Measurements from ENCODE around the gene CFH.
"Not testable (repeated sequence)": the region's sequence is repeated elsewhere in the genome, so short reads cannot be mapped to it uniquely, and the experiment has no call there.

Gene CFH

GRCh38 chr1:196669051-196669450 lies 17.2 kb downstream of the CFH start:
- no peak for DNase-seq

- DNase-seq, result no peak
These were observed 17.9 kb downstream of the CFH start for GRCh38 chr1:196669693-196670092.

- DNase-seq, result no peak
These were observed 23.1 kb downstream of the CFH start for GRCh38 chr1:196674908-196675307.

- no peak for DNase-seq
These were observed 26.1 kb downstream of the CFH start for GRCh38 chr1:196677781-196678509.

- DNase-seq, result no peak
These were observed 26.7 kb downstream of the CFH start for GRCh38 chr1:196678510-196678884.

GRCh38 chr1:196680107-196680506 lies 28.3 kb downstream of the CFH start:
- no peak for DNase-seq

GRCh38 chr1:196684476-196684875 lies 32.6 kb downstream of the CFH start:
- DNase-seq, result no peak

GRCh38 chr1:196685506-196685905 lies 33.7 kb downstream of the CFH start:
- no peak for DNase-seq

- DNase-seq, result no peak
These were observed 37.2 kb downstream of the CFH start for GRCh38 chr1:196689001-196689400.

GRCh38 chr1:196690582-196690981 lies 38.7 kb downstream of the CFH start:
- no peak for DNase-seq

GRCh38 chr1:196698993-196699392 lies 47.1 kb downstream of the CFH start:
- no peak for DNase-seq

GRCh38 chr1:196701144-196701543 lies 49.3 kb downstream of the CFH start:
- DNase-seq, result no peak

- not testable (repeated sequence) for DNase-seq
These were observed 58.0 kb downstream of the CFH start for GRCh38 chr1:196709892-196710291.

GRCh38 chr1:196717868-196718267 lies 66.0 kb downstream of the CFH start:
- no peak for DNase-seq

- DNase-seq, result peak; percentile 3
These were observed 71.7 kb downstream of the CFH start for GRCh38 chr1:196723325-196724185.

- no peak for DNase-seq
These were observed 80.7 kb downstream of the CFH start for GRCh38 chr1:196732526-196732925.

- DNase-seq, result no peak
These were observed 81.5 kb downstream of the CFH start for GRCh38 chr1:196733091-196733970.

GRCh38 chr1:196734006-196734405 lies 82.2 kb downstream of the CFH start:
- DNase-seq, result no peak

GRCh38 chr1:196734460-196734859 lies 82.6 kb downstream of the CFH start:
- no peak for DNase-seq

GRCh38 chr1:196738730-196739129 lies 86.9 kb downstream of the CFH start:
- no peak for DNase-seq

GRCh38 chr1:196743244-196743643 lies 91.4 kb downstream of the CFH start:
- DNase-seq, result not testable (repeated sequence)

- DNase-seq, result not testable (repeated sequence)
These were observed 113.3 kb downstream of the CFH start for GRCh38 chr1:196765019-196765740.

Measured in CD4-positive, alpha-beta T cell treated with Interleukin-17A for 4 hours (primary cell).